Hepatocyte (in vitro differentiated cells): ENCODE results near the gene SLX9. TPM values are rescaled to one million over a fixed set of nuclear protein-coding genes. Genes with fewer than 3 reads are reported as not detected.

Experiments
- DNase-seq: peaks from one replicate; pipeline ENCODE4 v3.0.0-alpha.2; 2016; ENCODE audit warnings: low spot score
- H2AFZ ChIP-seq: fragments of 200-600 bp; sonication (generic); 2 replicates; pipeline ENCODE4 v1.6.0; 2016; ENCODE audit warnings: antibody characterized with exemption, mild to moderate bottlenecking
- H3K27ac ChIP-seq: fragments of 200-600 bp; sonication (generic); 2 replicates; pipeline ENCODE4 v1.5.1; 2016; ENCODE audit warnings: mild to moderate bottlenecking
- H3K27me3 ChIP-seq: fragments of 200-600 bp; sonication (generic); 2 replicates; pipeline ENCODE4 v1.6.1; 2016
- H3K36me3 ChIP-seq: fragments of 200-600 bp; sonication (generic); replicated peaks from 2 replicates; pipeline ENCODE4 v1.5.1; 2016; ENCODE audit warnings: low read depth; ENCODE audit not compliant: insufficient read depth
- H3K4me1 ChIP-seq: fragments of 200-600 bp; sonication (generic); 2 replicates; pipeline ENCODE4 v1.5.1; 2016; ENCODE audit warnings: mild to moderate bottlenecking, moderate library complexity; ENCODE audit not compliant: insufficient read depth
- H3K4me2 ChIP-seq: fragments of 200-600 bp; sonication (generic); 2 replicates; pipeline ENCODE4 v1.6.0; 2016
- H3K4me3 ChIP-seq: fragments of 200-600 bp; sonication (generic); 2 replicates; pipeline ENCODE4 v1.5.1; 2016; ENCODE audit warnings: mild to moderate bottlenecking
- H3K79me2 ChIP-seq: fragments of 200-600 bp; sonication (generic); 2 replicates; pipeline ENCODE4 v1.6.0; 2017; ENCODE audit warnings: mild to moderate bottlenecking
- H3K9me2 ChIP-seq: fragments of 200-600 bp; sonication (generic); replicated peaks from 2 replicates; pipeline ENCODE4 v1.6.0; 2017; ENCODE audit warnings: mild to moderate bottlenecking; ENCODE audit not compliant: insufficient read depth
- H3K9me3 ChIP-seq: fragments of 200-600 bp; sonication (generic); 2 replicates; pipeline ENCODE4 v1.5.1; 2016; ENCODE audit warnings: low read depth, mild to moderate bottlenecking
- H4K20me1 ChIP-seq: fragments of 200-600 bp; sonication (generic); 2 replicates; pipeline ENCODE4 v1.6.0; 2016; ENCODE audit warnings: mild to moderate bottlenecking; ENCODE audit not compliant: insufficient read depth, poor library complexity, severe bottlenecking
- EZH2 ChIP-seq: fragments of 200-600 bp; sonication (generic); IDR thresholded peaks from 2 replicates; pipeline ENCODE4 v1.6.1; 2016; ENCODE audit warnings: antibody characterized with exemption, mild to moderate bottlenecking, borderline replicate concordance
- EZH2phosphoT487 ChIP-seq: fragments of 200-600 bp; sonication (generic); IDR thresholded peaks from one replicate; pipeline ENCODE4 v1.6.1; 2018; ENCODE audit warnings: antibody characterized with exemption, mild to moderate bottlenecking, low read depth, moderate library complexity; ENCODE audit not compliant: unreplicated experiment, severe bottlenecking
- WGBS: methylation state at CpG from one replicate; pipeline ENCODE4 v1.1.6; 2016; ENCODE audit warnings: low lambda C conversion rate; ENCODE audit errors: missing lambda C conversion rate; 5-methylcytosine and 5-hydroxymethylcytosine counted together
- polyA plus RNA-seq: library from polyadenylated mRNA; unstranded; fragments of >200 nt; fragmentation: Nextera tagmentation; extraction: Ambion mirVana; gene quantifications from 2 replicates; pipeline ENCODE4 v1.2.1, GENCODE V29; 2016
- total RNA-seq: library from RNA; depleted of rRNA; stranded (reverse); fragments of >200 nt; gene quantifications from 2 replicates; pipeline ENCODE4 v1.2.3, GENCODE V29; 2014
- TF ChIP-seq, protein P1 (sequence below): fragments of 200-600 bp; sonication (generic); IDR thresholded peaks from 2 replicates; pipeline ENCODE4 v1.5.1; 2016; ENCODE audit warnings: antibody characterized with exemption, mild to moderate bottlenecking; ENCODE audit not compliant: poor library complexity

Gene SLX9
- total and polyA plus RNA-seq, 2 experiments from 2014 or later: 16.3 to 33.2 TPM

DNA sequence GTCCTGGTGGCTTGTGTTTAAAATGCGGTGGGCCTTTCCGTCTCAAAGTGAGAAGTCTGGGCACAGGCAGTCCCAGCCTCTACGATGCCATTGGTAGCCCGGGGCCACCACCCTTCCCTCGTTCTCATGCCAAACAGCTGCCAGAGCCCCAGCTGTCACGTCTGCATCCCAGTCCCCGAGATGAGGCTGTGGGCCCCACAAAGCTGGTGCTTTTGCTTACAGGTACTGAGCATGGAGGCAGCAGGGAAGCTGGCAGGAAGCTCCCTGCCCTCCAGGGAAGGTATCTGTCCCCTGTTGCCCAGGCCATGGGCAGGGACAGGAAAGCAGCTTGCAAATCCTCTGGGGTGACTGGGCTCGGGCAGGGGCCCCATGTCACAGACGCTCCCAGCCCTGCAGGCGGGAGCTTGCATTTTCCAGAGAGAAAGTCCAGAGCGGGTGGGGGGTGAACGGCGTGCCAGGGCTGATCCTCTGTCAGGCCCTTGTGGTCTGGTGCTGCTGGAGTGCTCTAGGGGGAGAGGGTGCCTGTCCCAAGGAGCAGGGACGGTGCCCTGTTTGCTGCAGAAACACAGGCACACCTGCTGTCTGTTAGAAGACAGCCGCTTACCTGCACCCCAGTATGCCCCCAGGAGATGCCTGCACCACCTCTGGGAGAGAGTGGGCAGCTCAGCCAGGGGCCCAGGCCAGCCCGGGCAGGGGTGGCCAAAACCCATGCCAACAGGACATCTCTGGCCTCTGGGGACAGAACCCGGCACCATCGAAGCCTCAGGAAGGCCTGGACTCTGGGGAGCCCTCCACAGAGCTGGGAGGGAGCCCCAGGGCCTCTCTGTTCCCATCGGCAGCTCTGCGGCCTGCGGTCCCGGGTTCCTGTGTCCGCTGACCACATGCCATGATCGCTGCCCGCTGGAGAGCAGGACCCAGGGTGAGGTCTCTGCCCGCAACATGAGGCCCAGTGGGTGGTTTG, 45.9 kb downstream of the SLX9 start:
- Histone ChIP-seq H3K4me2 (no peak overlapping the region), H2AFZ (no peak overlapping the region), H3K4me3 (no peak overlapping the region), H3K9me3 (no peaks in the 10 kb centered on the region), H3K36me3 (no peaks in the 10 kb centered on the region), H3K9me2 (no peaks in the 10 kb centered on the region), H4K20me1 (no peaks in the 10 kb centered on the region), H3K27ac (no peak overlapping the region), H3K4me1 (peaks cover 36% of the 10 kb centered on the region), H3K79me2 (no peaks in the 10 kb centered on the region), H3K27me3 (no peaks in the 10 kb centered on the region)
- DNase-seq: no peak
- TF ChIP-seq EZH2 (no peak), EZH2phosphoT487 (no peak)
- TF ChIP-seq, protein P1, sequence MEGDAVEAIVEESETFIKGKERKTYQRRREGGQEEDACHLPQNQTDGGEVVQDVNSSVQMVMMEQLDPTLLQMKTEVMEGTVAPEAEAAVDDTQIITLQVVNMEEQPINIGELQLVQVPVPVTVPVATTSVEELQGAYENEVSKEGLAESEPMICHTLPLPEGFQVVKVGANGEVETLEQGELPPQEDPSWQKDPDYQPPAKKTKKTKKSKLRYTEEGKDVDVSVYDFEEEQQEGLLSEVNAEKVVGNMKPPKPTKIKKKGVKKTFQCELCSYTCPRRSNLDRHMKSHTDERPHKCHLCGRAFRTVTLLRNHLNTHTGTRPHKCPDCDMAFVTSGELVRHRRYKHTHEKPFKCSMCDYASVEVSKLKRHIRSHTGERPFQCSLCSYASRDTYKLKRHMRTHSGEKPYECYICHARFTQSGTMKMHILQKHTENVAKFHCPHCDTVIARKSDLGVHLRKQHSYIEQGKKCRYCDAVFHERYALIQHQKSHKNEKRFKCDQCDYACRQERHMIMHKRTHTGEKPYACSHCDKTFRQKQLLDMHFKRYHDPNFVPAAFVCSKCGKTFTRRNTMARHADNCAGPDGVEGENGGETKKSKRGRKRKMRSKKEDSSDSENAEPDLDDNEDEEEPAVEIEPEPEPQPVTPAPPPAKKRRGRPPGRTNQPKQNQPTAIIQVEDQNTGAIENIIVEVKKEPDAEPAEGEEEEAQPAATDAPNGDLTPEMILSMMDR: no peak
- 80% methylated on average over 26 of the region's 26 CpGs for WGBS

DNA sequence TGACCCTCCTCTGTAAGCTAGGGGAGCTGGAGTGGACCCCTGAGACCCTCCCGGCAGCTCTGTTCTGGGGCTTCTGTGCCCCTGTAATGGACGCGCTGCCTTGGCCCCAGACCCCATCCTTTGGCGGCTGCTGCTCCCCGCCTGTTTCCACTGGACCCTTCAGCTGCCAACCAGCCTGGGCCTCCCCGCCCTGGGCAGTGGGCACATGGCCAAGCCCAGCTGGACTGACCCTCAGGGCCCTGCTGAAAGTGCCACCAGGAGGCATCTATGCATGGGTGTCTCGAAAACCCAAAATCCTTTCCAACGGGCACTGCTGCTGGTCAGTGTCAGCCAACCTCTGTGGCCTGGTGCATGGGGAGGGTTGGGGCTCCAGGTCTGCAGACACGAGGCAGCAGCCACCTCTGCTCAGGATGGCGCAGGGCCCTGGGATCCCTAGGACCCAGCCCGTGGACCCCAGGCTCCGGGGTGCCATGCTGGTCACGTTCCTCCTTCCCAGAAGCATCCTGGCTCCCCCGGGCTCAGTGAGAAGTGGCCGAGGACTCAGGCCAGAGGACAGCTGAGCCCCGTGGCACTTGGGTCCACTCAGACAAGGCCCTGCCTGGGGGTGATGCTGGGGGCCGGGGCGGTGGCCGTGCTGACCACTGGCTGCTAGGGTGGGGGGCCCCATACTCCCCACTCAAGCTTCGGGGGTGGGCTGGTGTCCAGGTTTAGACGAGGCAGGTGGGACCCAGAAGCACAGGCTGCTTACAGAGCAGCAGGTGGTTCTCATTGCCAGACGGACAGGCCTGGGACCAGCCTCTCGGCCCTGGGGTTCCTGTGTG, 46.9 kb downstream of the SLX9 start:
- no peaks in the 10 kb centered on the region for H3K27me3 ChIP-seq
- no peak overlapping the region for H2AFZ ChIP-seq
- H3K36me3 ChIP-seq: no peaks in the 10 kb centered on the region
- H3K9me3 ChIP-seq: no peaks in the 10 kb centered on the region
- no peak for DNase-seq
- H4K20me1 ChIP-seq: no peaks in the 10 kb centered on the region
- H3K4me2 ChIP-seq: no peak overlapping the region
- no peaks in the 10 kb centered on the region for H3K9me2 ChIP-seq
- no peak overlapping the region for H3K27ac ChIP-seq
- no peak overlapping the region for H3K4me3 ChIP-seq
- peaks cover 36% of the 10 kb centered on the region for H3K4me1 ChIP-seq
- WGBS: 89% methylated on average over 19 of the region's 23 CpGs
- no peaks in the 10 kb centered on the region for H3K79me2 ChIP-seq
- no peak for TF ChIP-seq EZH2
- TF ChIP-seq EZH2phosphoT487: no peak
- TF ChIP-seq, protein P1: no peak

- H3K4me2 ChIP-seq: no peak overlapping the region
- H3K27ac ChIP-seq: no peak overlapping the region
- H3K4me3 ChIP-seq: no peak overlapping the region
- H3K36me3 ChIP-seq: no peaks in the 10 kb centered on the region
- H4K20me1 ChIP-seq: no peaks in the 10 kb centered on the region
- peaks cover 40% of the 10 kb centered on the region for H3K4me1 ChIP-seq
- H3K9me2 ChIP-seq: no peaks in the 10 kb centered on the region
- DNase-seq: no peak
- H3K79me2 ChIP-seq: no peaks in the 10 kb centered on the region
- no peaks in the 10 kb centered on the region for H3K9me3 ChIP-seq
- no peaks in the 10 kb centered on the region for H3K27me3 ChIP-seq
- 75% methylated on average over 22 of the region's 23 CpGs for WGBS
- TF ChIP-seq, protein P1: no peak
- TF ChIP-seq EZH2phosphoT487 (no peak), EZH2 (no peak)
- H2AFZ ChIP-seq: no peak overlapping the region
Observed at GRCh38 chr21:44987301-44987885, 47.6 kb downstream of the SLX9 start.
